CD4-positive, alpha-beta memory T cell (primary cell): ENCODE data around the gene ALDH8A1. TPM values are rescaled to one million over a fixed set of nuclear protein-coding genes. Genes with fewer than 3 reads are reported as not detected.

Experiments used
- CTCF ChIA-PET: fragments of 350-600 bp; sonication (Branson Sonifier 250); formaldehyde crosslinking; loops from one replicate; lab custom pipeline; 2021; ENCODE audit warnings: inconsistent platforms; ENCODE audit not compliant: partially characterized antibody; lab: Charles Lee
- POLR2A ChIA-PET: fragments of 350-600 bp; sonication (Branson Sonifier 250); formaldehyde crosslinking; loops from one replicate; lab custom pipeline; 2021; ENCODE audit not compliant: partially characterized antibody; lab: Charles Lee
- DNase-seq, 5 donors: peaks; one replicate each; pipeline versions ENCODE4 v3.0.0 to v3.0.0-alpha.2; 2020 to 2022; ENCODE audit warnings: mixed read lengths in 1 of 5
- H3K27ac ChIP-seq: one replicate; pipeline ENCODE4 v1.7.0; 2013; ENCODE audit warnings: low read depth, low read length
- H3K27me3 ChIP-seq: 2 replicates; pipeline ENCODE4 v1.7.0; 2013; ENCODE audit warnings: mild to moderate bottlenecking, low read length, moderate library complexity; ENCODE audit not compliant: insufficient read depth
- H3K36me3 ChIP-seq: 2 replicates; pipeline ENCODE4 v1.7.0; 2013; ENCODE audit warnings: mild to moderate bottlenecking, low read length, moderate library complexity; ENCODE audit not compliant: insufficient read depth
- H3K4me1 ChIP-seq: 2 replicates; pipeline ENCODE4 v1.7.0; 2013; ENCODE audit warnings: mild to moderate bottlenecking, low read length, moderate library complexity; ENCODE audit not compliant: insufficient read depth
- H3K4me3 ChIP-seq, 2 donors: one replicate each; pipeline ENCODE4 v1.7.0; 2013; ENCODE audit warnings: low read length in 2 of 2, mild to moderate bottlenecking in 1 of 2
- H3K9me3 ChIP-seq, 2 donors: one replicate each; pipeline ENCODE4 v1.7.0; 2013; ENCODE audit warnings: low read length in 2 of 2, control low read depth in 1 of 2; ENCODE audit not compliant: control insufficient read depth in 1 of 2
- H3K27ac Mint-ChIP-seq, 7 donors: one replicate each; pipeline ENCODE4 v1.8.0; 2020 to 2021; ENCODE audit warnings: mixed read lengths in 7 of 7, mild to moderate bottlenecking in 6 of 7, inconsistent platforms in 3 of 7, moderate library complexity in 3 of 7
- H3K27me3 Mint-ChIP-seq, 2 donors: one replicate each; pipeline ENCODE4 v1.8.0; 2020 to 2021; ENCODE audit warnings: mixed read lengths in 2 of 2
- H3K36me3 Mint-ChIP-seq, 2 donors: one replicate each; pipeline ENCODE4 v1.8.0; 2020 to 2021; ENCODE audit warnings: mixed read lengths in 2 of 2, inconsistent platforms in 1 of 2, mild to moderate bottlenecking in 1 of 2
- H3K4me1 Mint-ChIP-seq, 4 donors: one replicate each; pipeline ENCODE4 v1.8.0; 2020 to 2021; ENCODE audit warnings: mixed read lengths in 4 of 4, mild to moderate bottlenecking in 1 of 4
- H3K4me3 Mint-ChIP-seq, 8 donors: one replicate each; pipeline ENCODE4 v1.8.0; 2020 to 2021; ENCODE audit warnings: mixed read lengths in 8 of 8, mild to moderate bottlenecking in 7 of 8, moderate library complexity in 6 of 8, inconsistent platforms in 3 of 8
- H3K9me3 Mint-ChIP-seq, 8 donors: one replicate each; pipeline ENCODE4 v1.8.0; 2020 to 2021; ENCODE audit warnings: mixed read lengths in 8 of 8, mild to moderate bottlenecking in 5 of 8, inconsistent platforms in 3 of 8, moderate library complexity in 1 of 8
- intact Hi-C: fragments of 100-400 bp; cut with micrococcal nuclease; formaldehyde crosslinking; loops from one replicate; pipeline ENCODE4 v1.15.1; 2023
- polyA plus RNA-seq, 2 donors: library from polyadenylated mRNA; unstranded; fragments of 300-500 nt; fragmentation: Illumina TruSeq; gene quantifications; one replicate each; pipeline ENCODE4 v1.2.3, GENCODE V29; 2021
- total RNA-seq, 2 experiments: library from RNA; stranded (reverse); gene quantifications; one replicate each; pipeline ENCODE4 v1.2.3, GENCODE V29; 2021

ALDH8A1 gene
- total and polyA plus RNA-seq, 4 experiments from 2014 or later = 2.2 TPM; not detected in 2

DNA sequence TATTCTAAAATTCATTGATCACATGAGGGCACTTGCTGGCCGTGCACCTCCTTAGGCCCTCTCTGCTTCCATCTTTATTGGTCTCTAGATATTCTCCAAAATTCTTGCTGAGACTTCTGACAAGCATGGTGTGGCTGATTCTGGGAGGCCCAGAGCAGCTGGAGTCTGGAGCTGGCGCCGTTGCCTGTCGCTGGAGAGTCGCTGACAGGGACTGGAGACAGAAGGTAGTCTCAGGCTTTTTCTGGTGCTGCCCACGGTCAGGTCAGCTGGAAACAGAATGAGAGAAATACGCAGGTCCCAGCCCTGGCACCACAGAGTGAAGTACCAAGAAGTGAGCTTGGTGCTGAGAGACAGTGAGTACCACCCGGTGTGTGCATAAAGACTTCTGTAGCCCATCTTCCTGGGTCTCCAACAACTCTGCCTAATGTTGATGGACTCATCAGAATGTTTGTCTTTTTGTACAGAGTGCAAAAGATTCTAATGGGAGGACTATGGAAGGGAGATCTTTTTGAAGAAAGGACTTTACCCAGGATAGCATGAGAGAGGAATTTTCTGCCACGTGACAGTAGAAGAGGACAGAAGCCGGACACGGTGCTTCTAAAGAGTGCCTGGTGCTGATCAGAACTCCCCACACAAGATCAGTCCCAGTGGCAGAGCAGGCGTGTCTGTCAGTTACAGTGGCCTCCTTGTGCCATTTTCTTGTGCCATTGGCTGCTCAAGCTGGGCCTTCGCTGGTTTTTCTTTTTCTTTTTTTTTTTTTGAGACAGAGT is 1.8 kb upstream of the ALDH8A1 start:
- H3K4me3 ChIP-seq = no peak overlapping the region
- H3K27me3 Mint-ChIP-seq = no peaks in the 10 kb centered on the region
- no peaks in the 10 kb centered on the region for H3K36me3 ChIP-seq
- no peak overlapping the region for H3K27ac ChIP-seq
- CTCF ChIA-PET = interaction anchor here (1.5 kb wide), 1 partner anchor 11 kb away, joined by 7 read pairs; no protein-coding TSS in a partner anchor
- H3K27ac Mint-ChIP-seq = no peak overlapping the region
- H3K9me3 Mint-ChIP-seq = no peaks in the 10 kb centered on the region
- DNase-seq = no peak
- no peaks in the 10 kb centered on the region for H3K4me1 ChIP-seq
- peaks cover 0 to 3% of the 10 kb centered on the region in 2 donors for H3K36me3 Mint-ChIP-seq
- no peaks in the 10 kb centered on the region for H3K9me3 ChIP-seq
- H3K4me1 Mint-ChIP-seq = no peaks in the 10 kb centered on the region
- no peaks in the 10 kb centered on the region for H3K27me3 ChIP-seq
- H3K4me3 Mint-ChIP-seq = no peak overlapping the region
- POLR2A ChIA-PET = no interaction called here
- intact Hi-C loops = no loop called here

- H3K4me1 Mint-ChIP-seq = no peaks in the 10 kb centered on the region
- no peak overlapping the region for H3K27ac ChIP-seq
- no peak for DNase-seq
- ChIA-PET CTCF (interaction anchor here (2.1 kb wide), 1 partner anchor 10 kb away, joined by 16 read pairs; no protein-coding TSS in a partner anchor), POLR2A (no interaction called here)
- no peaks in the 10 kb centered on the region for H3K4me1 ChIP-seq
- no peak overlapping the region for H3K4me3 ChIP-seq
- no peaks in the 10 kb centered on the region for H3K9me3 ChIP-seq
- H3K27me3 ChIP-seq = no peaks in the 10 kb centered on the region
- intact Hi-C loops = no loop called here
- H3K27ac Mint-ChIP-seq = no peak overlapping the region
- no peak overlapping the region for H3K4me3 Mint-ChIP-seq
- H3K9me3 Mint-ChIP-seq = no peaks in the 10 kb centered on the region
- H3K36me3 Mint-ChIP-seq = peaks cover 0 to 3% of the 10 kb centered on the region in 2 donors
- no peaks in the 10 kb centered on the region for H3K36me3 ChIP-seq
- H3K27me3 Mint-ChIP-seq = no peaks in the 10 kb centered on the region
These were observed 581 bp upstream of the ALDH8A1 start for GRCh38 chr6:134950482-134950881.

GRCh38 chr6:134948691-134949090 is 1.2 kb downstream of the ALDH8A1 start:
- no peaks in the 10 kb centered on the region for H3K4me1 ChIP-seq
- ChIA-PET POLR2A (no interaction called here), CTCF (interaction anchor here (1.0 to 2.1 kb wide), 3 partner anchors 8 to 825 kb away, joined by 3 to 16 read pairs (median 4); no protein-coding TSS in a partner anchor)
- peaks cover 0 to 3% of the 10 kb centered on the region in 2 donors for H3K36me3 Mint-ChIP-seq
- intact Hi-C loops = no loop called here
- H3K4me3 ChIP-seq = no peak overlapping the region
- H3K4me3 Mint-ChIP-seq = no peak overlapping the region
- no peak for DNase-seq
- no peaks in the 10 kb centered on the region for H3K9me3 Mint-ChIP-seq
- no peaks in the 10 kb centered on the region for H3K4me1 Mint-ChIP-seq
- no peaks in the 10 kb centered on the region for H3K36me3 ChIP-seq
- H3K27ac ChIP-seq = no peak overlapping the region
- H3K27me3 ChIP-seq = no peaks in the 10 kb centered on the region
- no peak overlapping the region for H3K27ac Mint-ChIP-seq
- H3K27me3 Mint-ChIP-seq = no peaks in the 10 kb centered on the region
- H3K9me3 ChIP-seq = no peaks in the 10 kb centered on the region

GRCh38 chr6:134948142-134948541 is 1.8 kb downstream of the ALDH8A1 start:
- H3K36me3 Mint-ChIP-seq = peaks cover 0 to 3% of the 10 kb centered on the region in 2 donors
- intact Hi-C loops = no loop called here
- H3K27me3 Mint-ChIP-seq = no peaks in the 10 kb centered on the region
- Histone ChIP-seq H3K9me3 (no peaks in the 10 kb centered on the region), H3K27ac (no peak overlapping the region), H3K4me3 (no peak overlapping the region), H3K36me3 (no peaks in the 10 kb centered on the region), H3K4me1 (no peaks in the 10 kb centered on the region), H3K27me3 (no peaks in the 10 kb centered on the region)
- ChIA-PET POLR2A (no interaction called here), CTCF (interaction anchor here (1.2 to 1.7 kb wide), 2 partner anchors 792 to 824 kb away, joined by 3 to 8 read pairs; no protein-coding TSS in a partner anchor)
- H3K4me1 Mint-ChIP-seq = no peaks in the 10 kb centered on the region
- no peaks in the 10 kb centered on the region for H3K9me3 Mint-ChIP-seq
- no peak overlapping the region for H3K4me3 Mint-ChIP-seq
- no peak overlapping the region for H3K27ac Mint-ChIP-seq
- DNase-seq = no peak

DNA sequence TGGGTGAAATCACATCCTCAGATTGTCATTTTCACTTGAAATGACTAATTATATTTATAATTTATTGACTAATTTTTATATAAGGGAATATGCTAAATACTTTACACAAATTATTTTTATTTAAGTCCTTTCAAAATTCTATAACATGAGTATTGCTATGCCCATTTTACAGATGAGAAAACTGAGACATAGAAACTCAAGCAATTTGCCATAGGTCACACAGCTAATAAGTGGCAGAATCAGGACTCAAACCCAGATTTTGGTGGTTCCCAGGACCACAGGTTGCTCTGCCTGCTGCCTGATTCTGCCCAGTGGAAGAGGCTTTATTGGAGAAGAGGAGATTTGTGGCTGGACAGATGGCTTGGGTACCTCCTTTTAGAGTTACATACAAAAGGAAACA is 4.9 kb downstream of the ALDH8A1 start:
- ChIA-PET POLR2A (no interaction called here), CTCF (interaction anchor here (0.7 to 1.5 kb wide), 3 partner anchors 9 to 834 kb away, joined by 3 to 5 read pairs (median 3); no protein-coding TSS in a partner anchor)
- no peaks in the 10 kb centered on the region for H3K27me3 ChIP-seq
- intact Hi-C loops = no loop called here
- no peak overlapping the region for H3K4me3 ChIP-seq
- Mint-ChIP-seq H3K27me3 (no peaks in the 10 kb centered on the region), H3K36me3 (peaks cover 0 to 3% of the 10 kb centered on the region in 2 donors), H3K4me1 (no peaks in the 10 kb centered on the region), H3K27ac (no peak overlapping the region), H3K9me3 (no peaks in the 10 kb centered on the region), H3K4me3 (no peak overlapping the region)
- DNase-seq = no peak
- no peaks in the 10 kb centered on the region for H3K4me1 ChIP-seq
- H3K27ac ChIP-seq = no peak overlapping the region
- no peaks in the 10 kb centered on the region for H3K9me3 ChIP-seq
- H3K36me3 ChIP-seq = no peaks in the 10 kb centered on the region

DNA sequence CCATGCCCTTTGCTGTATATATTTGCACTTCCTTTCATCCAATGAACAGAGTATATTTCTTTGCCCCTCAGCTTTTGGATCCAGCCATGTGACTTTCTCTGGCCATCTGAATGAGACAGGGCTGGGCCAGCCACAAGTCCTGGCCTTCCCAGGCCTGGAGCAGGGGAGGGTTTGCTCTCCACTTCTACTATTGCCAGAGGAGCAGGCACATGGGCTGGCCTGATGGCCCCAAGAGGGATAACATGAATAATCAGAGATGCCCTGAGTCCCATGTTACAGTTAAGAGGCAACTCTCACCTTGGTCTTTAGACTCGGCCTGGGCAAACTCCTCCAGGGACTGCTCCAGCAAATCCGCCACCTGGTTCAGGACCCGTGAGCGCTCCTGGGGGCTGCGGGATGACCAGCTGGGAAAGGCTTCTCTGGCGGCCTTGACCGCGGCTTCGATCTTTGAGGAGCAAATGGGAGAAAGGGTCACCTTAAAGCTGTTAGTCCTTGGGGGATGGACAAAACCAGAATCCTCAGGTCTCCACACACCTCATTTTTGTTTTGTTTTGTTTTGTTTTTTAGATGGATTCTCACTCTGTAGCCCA is 6.3 kb downstream of the ALDH8A1 start:
- H3K4me3 Mint-ChIP-seq = no peak overlapping the region
- Histone ChIP-seq H3K27me3 (no peaks in the 10 kb centered on the region), H3K9me3 (no peaks in the 10 kb centered on the region), H3K4me1 (peaks cover 6% of the 10 kb centered on the region), H3K27ac (no peak overlapping the region), H3K4me3 (no peak overlapping the region), H3K36me3 (no peaks in the 10 kb centered on the region)
- peaks cover 0 to 2% (median 0%) of the 10 kb centered on the region in 8 donors for H3K9me3 Mint-ChIP-seq
- peak overlapping the region in 1 of 7 donors; percentile 57 for H3K27ac Mint-ChIP-seq
- POLR2A ChIA-PET = no interaction called here
- intact Hi-C loops = loop anchor here (5.0 kb wide), 1 partner anchor 121 kb away; no protein-coding TSS in a partner anchor
- H3K36me3 Mint-ChIP-seq = peaks cover 0 to 3% of the 10 kb centered on the region in 2 donors
- CTCF ChIA-PET = interaction anchor here (0.6 to 1.7 kb wide), 4 partner anchors 8 to 788 kb away, joined by 3 to 8 read pairs (median 3); no protein-coding TSS in a partner anchor
- no peak for DNase-seq
- no peaks in the 10 kb centered on the region for H3K27me3 Mint-ChIP-seq
- peaks cover 0 to 11% (median 0%) of the 10 kb centered on the region in 4 donors for H3K4me1 Mint-ChIP-seq

DNA sequence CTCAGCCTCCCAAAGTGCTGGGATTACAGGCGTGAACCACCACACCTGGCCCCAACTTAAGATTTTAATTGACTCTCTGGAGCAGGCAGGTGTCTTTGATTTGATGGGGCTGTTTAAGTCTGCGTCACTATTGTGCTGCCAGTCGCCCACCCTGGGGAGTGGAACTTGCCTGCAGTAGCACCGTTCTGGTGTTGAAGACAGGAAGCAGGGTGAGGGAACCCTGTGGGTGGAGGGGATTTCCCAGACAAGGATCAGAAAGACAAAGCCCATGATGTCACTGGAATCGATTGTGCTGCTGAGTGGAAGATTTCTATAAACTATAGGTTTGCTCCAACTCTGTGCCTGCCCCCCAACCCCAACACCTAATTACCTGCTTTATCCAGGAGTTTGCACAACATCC is 11.0 kb downstream of the ALDH8A1 start:
- peaks cover 6% of the 10 kb centered on the region for H3K4me1 ChIP-seq
- H3K27me3 ChIP-seq = no peaks in the 10 kb centered on the region
- ChIA-PET CTCF (interaction anchor here (0.6 to 6.0 kb wide), 17 partner anchors 8 to 1015 kb away, joined by 3 to 100 read pairs (median 15); no protein-coding TSS in a partner anchor), POLR2A (no interaction called here)
- Mint-ChIP-seq H3K36me3 (peaks cover 0 to 6% of the 10 kb centered on the region in 2 donors), H3K4me1 (peaks cover 0 to 11% (median 0%) of the 10 kb centered on the region in 4 donors), H3K9me3 (peaks cover 0 to 2% (median 0%) of the 10 kb centered on the region in 8 donors), H3K4me3 (no peak overlapping the region), H3K27ac (peak overlapping the region in 2 of 7 donors; percentile 42 to 46), H3K27me3 (no peaks in the 10 kb centered on the region)
- H3K4me3 ChIP-seq = no peak overlapping the region
- H3K9me3 ChIP-seq = no peaks in the 10 kb centered on the region
- peak in 4 of 5 donors; percentile 6 to 83 (median 24) for DNase-seq
- no peak overlapping the region for H3K27ac ChIP-seq
- intact Hi-C loops = no loop called here
- H3K36me3 ChIP-seq = no peaks in the 10 kb centered on the region
